Kidney capillary endothelial cell (primary cell): ENCODE data around the gene CXCR5.

ENCODE experiments used
- DNase-seq: peaks from one replicate; pipeline ENCODE4 v3.0.0-alpha.2; 2018; ENCODE audit warnings: low spot score

CXCR5 gene

DNA sequence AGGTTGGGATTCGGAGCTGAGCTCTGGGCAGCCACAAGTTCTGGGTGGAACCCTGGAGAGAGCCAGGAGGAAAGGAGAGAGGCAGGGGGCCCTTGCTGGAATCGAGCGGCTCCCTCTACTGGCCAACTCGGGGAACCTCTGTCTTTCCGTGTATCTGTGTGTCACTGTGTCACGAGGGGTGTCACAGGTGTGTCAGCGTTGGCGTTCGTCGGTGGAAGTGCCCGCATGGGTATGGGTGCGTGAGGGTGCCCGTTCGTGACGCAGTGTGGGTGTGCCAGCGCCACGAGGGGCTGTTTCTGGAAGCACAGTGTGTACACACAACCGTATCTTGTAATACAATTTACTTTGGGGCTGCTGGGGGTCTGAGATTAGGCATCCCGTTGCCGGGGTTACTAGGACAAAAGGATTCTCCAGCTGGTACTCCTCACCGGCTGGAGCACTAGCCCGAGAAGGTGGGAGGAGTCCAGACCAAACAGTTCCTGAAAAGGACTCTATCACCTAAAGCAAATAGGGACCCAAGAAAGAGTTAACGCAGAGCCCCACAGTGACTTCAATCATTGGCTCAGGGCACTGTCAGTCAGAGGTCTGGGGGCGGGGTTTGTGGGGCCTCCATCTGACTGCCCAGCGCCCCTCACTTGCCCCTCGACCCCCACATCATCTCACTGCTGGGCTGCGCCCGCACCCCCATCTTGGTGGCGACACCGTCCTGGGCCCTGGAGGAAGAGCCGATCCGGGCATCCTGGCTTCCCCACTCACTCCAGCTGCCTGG lies 44.6 kb downstream of the CXCR5 start:
- DNase-seq = peak; percentile 86

DNA sequence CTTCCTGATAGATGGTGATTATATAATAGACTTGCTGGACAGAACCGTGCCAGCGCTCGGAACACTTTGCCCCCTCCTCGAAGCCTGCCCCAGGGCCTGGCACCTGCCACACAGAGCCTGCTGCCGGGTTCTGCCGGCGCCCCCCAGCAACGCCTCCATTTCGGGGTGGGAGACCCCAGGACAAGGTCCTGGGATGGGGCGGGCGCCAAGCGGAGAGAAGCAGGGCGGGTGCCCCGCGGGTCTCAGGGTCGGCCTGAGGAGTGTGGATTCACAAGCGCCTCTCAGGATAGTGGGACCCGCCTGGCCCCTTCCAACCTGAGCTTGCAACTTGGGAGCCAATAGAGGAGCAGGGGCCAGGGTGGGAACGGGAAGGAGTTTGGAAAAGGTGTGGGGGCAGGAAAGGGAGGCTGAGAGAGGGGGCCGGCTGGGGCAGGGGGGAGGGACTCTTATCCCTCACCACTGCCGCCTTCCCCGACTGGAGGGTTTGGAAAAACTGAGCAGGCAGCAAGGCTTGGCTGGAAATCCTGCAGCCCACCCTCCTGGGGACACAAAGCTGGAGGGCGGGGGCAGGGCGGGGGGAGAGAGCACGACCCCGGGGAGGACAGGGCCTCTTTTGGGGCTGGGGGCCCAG lies 45.3 kb downstream of the CXCR5 start:
- peak; percentile 56 for DNase-seq

DNA sequence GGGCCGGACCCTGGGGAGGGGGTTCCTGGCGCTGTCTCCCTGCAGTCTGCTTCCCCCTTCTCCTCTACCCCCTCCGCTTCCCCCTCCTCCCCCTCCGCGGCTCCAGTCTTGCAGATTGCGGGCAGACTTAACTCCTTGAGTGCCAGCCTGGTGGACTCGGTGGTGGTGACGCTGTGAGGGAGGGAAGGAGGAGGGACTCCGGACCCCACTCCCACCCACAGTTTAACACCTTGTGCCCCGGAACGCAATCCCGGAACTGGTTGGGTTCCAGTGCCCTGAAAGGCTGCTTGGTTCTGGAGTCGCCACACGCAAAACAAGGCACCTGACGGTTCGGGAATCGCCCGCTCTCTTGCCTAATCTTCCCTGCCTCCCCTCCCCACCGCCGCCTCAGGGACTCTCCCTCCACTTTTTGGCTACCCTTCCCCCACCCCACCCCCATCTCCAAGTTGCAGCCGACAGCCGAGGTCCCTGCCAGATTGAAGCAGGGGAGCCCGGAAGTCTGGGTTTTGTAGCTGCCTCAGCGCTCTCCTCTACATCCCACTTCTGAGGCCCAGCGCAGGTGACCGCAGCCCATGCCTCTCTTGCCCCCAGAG lies 45.9 kb downstream of the CXCR5 start:
- peak; percentile 55 for DNase-seq

DNA sequence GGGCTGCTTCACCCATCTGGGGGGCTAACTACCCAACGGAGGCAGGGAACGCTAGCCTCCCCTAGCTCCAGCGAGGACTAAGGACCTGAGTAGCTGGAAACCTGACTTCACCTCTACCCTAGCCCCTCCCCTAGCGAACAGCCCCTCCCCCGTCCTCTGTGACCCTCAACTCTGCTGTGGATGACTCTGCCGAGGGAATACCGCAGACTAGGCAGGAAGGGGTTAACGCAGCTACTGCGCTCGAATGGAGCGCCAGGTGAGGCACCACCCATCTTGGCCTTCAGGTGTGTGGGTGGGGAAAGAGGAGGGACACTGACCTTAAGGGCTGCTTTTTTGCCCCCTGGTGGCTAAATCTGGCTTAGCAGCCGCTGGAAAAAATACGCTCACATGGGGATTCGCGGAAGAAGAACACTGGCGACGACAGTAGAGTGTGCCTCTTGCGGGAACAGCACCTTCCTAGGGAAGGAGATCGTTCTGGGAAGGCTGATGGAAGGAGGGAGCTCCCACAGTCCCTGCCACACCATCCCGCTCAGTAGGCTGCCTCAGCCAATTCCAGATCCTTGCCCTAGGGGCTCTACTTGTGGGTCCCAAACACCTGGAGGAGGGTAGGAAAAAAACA lies 46.5 kb downstream of the CXCR5 start:
- no peak for DNase-seq

DNA sequence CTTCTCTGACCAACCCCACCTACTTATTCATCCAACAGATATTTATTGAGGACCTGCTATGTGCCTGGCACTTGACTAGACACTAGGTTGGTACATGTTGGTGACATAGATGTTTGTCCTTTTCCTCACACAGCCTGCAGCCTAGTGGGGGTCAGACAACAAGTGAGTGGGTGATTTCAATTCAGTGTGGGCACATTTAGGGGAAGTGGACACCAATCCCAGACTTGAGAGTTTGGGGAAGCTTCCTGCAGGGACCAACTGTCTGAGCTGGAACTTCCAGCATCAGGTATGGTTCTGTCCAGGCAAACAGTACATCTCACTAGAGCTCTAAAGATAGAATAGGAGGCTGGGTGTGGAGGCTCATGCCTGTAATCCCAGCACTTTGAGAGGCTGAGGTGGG lies 47.9 kb downstream of the CXCR5 start:
- DNase-seq = no peak

DNA sequence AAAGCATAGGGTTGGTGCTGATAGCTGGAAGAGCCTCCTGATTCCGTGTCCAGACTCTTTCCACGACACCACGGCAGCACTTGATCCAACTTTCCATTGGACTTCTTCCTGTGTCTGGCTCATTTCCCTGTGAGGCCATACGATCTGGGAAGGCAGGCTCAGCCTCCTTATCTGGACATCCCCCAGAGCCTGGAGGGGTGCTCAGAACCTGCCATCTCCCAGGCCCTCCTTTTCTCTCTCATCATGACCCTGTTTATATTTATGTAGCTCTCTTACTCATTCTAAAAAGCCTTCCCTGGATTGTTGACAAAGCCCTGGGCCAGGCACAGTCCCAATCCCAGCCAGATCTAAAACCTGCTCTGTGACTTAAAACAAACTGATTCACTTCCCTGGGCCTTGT lies 49.8 kb downstream of the CXCR5 start:
- peak; percentile 44 for DNase-seq

DNA sequence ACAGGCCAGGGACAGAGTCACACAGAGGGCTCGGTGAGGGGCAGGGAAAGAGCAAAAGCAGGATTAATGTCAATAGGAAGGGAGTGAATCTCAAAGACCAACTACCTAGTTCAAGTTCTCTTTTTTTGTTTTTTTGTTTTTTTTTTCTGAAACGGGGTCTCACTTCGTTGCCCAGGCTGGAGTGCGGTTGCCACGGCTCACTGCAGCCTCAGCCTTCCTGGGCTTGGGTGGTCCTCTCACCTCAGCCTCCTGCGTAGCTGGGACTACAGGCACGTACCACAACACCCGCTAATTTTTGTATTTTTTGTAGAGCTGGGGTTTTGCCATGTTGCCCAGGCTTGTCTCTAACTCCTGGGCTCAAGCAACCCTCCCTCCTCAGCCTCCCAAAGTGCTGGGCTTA lies 51.7 kb downstream of the CXCR5 start:
- DNase-seq = no peak

DNA sequence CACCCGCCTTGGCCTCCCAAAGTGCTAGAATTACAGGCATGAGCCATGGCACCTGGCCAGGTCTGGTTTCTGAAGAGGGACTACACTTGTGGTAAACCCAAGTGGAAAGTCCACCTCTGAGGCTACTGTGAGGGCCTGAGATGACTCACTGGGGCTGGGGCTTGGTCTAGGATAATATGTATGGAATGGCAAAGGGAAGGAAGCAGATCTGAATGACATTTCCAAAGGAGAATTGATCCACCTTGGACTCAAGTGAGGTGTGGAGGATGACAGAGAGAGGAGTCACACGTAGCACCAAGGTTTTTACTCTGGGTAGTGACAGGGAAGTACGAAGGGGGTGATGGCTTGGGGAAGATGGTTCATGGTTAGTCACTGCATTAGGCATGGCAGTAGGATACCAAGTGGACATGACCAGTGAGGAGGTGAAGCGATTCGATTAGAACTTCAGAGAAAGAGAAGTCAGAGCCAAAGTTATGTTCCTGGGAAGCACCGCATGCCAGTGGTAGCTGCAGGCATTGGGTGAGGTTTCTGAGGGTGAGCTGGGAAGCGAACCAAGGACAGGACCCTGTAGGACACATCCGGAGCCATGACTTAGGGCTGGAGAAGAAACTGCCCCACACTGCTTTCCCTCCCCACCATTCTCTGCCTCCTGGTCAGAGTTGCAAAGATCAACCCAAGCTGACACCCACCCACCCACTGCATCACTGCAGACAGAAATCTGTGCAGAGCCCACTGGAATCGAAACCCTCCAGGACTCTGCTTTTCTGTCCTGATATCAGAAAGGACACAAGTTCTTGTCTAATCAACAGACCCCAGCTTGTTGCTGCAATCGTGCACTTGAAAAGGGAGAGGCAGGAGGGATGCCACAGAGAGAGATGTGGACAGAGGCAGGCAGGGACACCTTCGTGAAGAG lies 55.1 kb downstream of the CXCR5 start:
- peak; percentile 69 for DNase-seq

DNA sequence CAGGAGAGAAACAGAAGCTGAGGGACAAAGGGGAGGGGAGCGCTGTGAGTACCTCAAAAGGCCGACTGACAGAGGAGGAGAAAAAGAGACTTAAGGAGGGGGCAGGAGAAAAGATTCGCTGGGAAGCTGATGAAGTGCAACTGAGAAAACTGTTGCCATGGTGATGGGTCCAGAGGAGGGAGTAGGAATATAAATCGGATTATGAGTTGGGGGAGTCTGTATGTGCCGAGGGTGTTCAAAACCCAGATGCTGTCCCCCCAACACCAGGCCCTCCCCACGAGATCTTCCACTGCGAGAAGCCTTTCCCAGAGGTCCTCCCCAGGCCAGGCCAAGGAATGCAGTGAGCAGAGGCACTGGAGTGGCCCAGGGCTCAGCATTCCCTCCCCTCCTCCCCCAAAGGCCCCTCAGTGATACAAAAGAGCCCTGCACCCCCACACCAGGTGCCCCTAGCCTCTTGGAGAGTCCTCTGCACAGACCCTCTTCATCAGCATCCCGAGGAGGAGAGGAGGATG lies 55.8 kb downstream of the CXCR5 start:
- no peak for DNase-seq

DNA sequence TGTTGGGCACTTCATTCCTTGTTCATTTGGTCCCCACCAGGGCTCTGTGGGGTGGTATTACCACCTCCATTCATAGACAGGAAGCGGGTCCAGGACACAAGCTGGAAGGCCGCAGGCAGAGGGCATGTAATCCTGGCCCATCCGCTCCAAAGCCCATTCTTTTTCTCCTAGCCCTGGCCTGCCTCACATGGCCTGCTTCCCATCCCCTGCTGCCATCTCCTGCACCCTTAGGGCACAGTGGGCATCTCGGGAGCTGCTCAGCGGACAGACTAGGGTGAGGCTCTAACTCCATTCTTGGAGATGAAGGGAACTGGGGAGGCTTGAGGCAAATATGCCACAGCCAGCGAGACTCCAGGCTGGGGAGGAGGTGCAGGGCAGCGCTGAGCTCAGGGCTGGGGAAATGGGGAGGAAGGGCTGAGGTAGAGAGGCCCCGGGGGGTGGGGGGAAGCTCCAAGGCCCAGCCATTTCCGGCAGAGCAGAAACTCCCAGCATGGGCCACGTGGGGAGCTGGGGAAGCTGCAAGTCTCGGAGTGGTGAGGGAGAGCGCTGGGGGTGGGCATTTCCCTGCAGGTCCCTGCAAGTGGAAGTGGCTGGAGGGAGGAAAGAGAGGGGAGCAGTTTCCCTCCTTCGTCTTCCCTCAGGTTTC lies 56.4 kb downstream of the CXCR5 start:
- no peak for DNase-seq

DNA sequence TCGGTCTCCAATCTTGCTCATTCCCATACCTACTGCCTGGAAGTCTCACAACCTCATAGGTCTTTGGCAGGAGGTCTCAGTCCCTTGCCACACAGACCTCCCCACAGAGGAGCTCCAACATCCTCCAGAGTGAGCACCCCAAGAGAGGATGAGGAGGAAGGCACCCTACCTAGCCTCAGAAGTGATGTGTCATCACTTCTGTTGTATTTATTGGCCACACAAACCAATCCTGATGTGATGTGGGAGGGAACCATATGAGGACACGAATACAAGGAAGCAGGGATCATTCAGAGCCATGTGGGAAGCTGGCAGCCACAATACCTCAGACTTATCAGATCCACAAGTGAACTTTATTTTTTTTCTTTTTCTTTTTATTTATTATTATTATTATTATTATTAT lies 63.4 kb downstream of the CXCR5 start:
- no peak for DNase-seq
